Natural killer cell (primary cell): ENCODE data around the gene LDLRAD2. TPM values are rescaled to one million over a fixed set of nuclear protein-coding genes. Genes with fewer than 3 reads are reported as not detected.

Experiments used
- ATAC-seq, 3 donors: fragments of 150-1000 bp in 2 of 3; fragments of 200-7000 bp in 1 of 3; cut with Tn5 transposase; 1 replicate in 1 of 3; 2 replicates in 2 of 3; pipeline ENCODE4 v1.10.0; 2021; ENCODE audit warnings: mild to moderate bottlenecking in 2 of 3, moderate library complexity in 2 of 3
- DNase-seq, 2 donors: peaks; one replicate each; pipeline versions ENCODE4 v3.0.0 to v3.0.0-alpha.2; 2013 to 2021; ENCODE audit warnings: mixed read lengths in 1 of 2
- H3K27ac ChIP-seq: one replicate; pipeline ENCODE4 v1.5.1; 2013; ENCODE audit warnings: mild to moderate bottlenecking, low read length
- H3K27me3 ChIP-seq: one replicate; pipeline ENCODE4 v1.6.1; 2013; ENCODE audit warnings: low read length; ENCODE audit not compliant: control insufficient read depth, insufficient read depth
- H3K36me3 ChIP-seq: one replicate; pipeline ENCODE4 v1.6.1; 2013; ENCODE audit warnings: low read length; ENCODE audit not compliant: control insufficient read depth, insufficient read depth
- H3K4me1 ChIP-seq: one replicate; pipeline ENCODE4 v1.6.1; 2013; ENCODE audit warnings: low read length; ENCODE audit not compliant: control insufficient read depth, insufficient read depth
- H3K4me3 ChIP-seq: one replicate; pipeline ENCODE4 v1.5.1; 2013; ENCODE audit warnings: low read length
- H3K9me3 ChIP-seq: one replicate; pipeline ENCODE4 v1.6.1; 2013; ENCODE audit warnings: low read length; ENCODE audit not compliant: control insufficient read depth, insufficient read depth
- H3K27ac Mint-ChIP-seq, 2 donors: one replicate each; pipeline ENCODE4 v1.8.0; 2022; ENCODE audit warnings: mild to moderate bottlenecking in 2 of 2, mixed read lengths in 2 of 2, moderate library complexity in 1 of 2
- H3K27me3 Mint-ChIP-seq, 2 donors: one replicate each; pipeline ENCODE4 v1.8.0; 2022; ENCODE audit warnings: low read depth in 2 of 2, mixed read lengths in 2 of 2
- H3K36me3 Mint-ChIP-seq: one replicate; pipeline ENCODE4 v1.8.0; 2022; ENCODE audit warnings: mixed read lengths
- H3K4me1 Mint-ChIP-seq, 2 donors: one replicate each; pipeline ENCODE4 v1.8.0; 2022; ENCODE audit warnings: mixed read lengths in 2 of 2
- H3K4me3 Mint-ChIP-seq: one replicate; pipeline ENCODE4 v1.8.0; 2022; ENCODE audit warnings: mild to moderate bottlenecking, moderate library complexity, mixed read lengths
- H3K9me3 Mint-ChIP-seq, 2 donors: one replicate each; pipeline ENCODE4 v1.8.0; 2022; ENCODE audit warnings: mixed read lengths in 2 of 2
- WGBS: methylation state at CpG from one replicate; pipeline ENCODE4 v1.1.7; 2013; ENCODE audit warnings: missing lambda C conversion rate; ENCODE audit not compliant: insufficient coverage; 5-methylcytosine and 5-hydroxymethylcytosine counted together
- intact Hi-C: fragments of 100-400 bp; cut with micrococcal nuclease; formaldehyde crosslinking; loops from one replicate; pipeline ENCODE4 v1.14.2; 2022
- total RNA-seq, 4 donors: library from RNA; stranded (reverse); fragments of 120-200 nt in 1 of 4; gene quantifications; one replicate each; pipeline versions ENCODE4 v1.2.3 to v1.2.4, GENCODE V29; 2013 to 2022
- TF ChIP-seq, protein P1 (sequence below): fragments of 200-600 bp; IDR thresholded peaks from one replicate; pipeline ENCODE4 v1.8.0; 2022; ENCODE audit warnings: antibody characterized with exemption

LDLRAD2 gene
- total RNA-seq, 3 donors from 2014 or later (not counting 1 experiment from before 2014, with no cell fraction given): 2.8 to 3.9 (median 3.6) TPM

DNA sequence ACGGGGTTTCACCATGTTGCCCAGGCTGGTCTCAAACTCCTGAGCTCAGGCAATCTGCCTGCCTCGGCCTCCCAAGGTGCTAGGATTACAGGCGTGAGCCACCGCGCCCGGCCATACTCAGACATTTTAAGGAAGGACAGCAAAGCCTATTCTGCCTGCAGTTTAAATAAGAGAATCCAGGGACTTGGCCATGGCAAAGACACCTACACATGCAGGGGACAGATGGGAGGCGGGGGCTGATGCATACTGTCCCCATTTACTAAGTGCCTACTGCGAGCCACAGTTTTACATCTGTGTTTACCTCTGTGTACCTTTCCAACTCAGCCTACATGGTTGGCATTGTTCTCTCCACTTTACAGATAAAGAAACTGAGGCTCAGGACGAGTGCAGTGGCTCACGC is 25.4 kb downstream of the LDLRAD2 start:
- intact Hi-C loops: no loop called here
- H3K9me3 ChIP-seq: peaks cover 7% of the 10 kb centered on the region
- ATAC-seq (no peak), DNase-seq (no peak)
- H3K27ac ChIP-seq: no peak overlapping the region
- Mint-ChIP-seq H3K9me3 (peaks cover 0 to 3% of the 10 kb centered on the region in 2 donors), H3K27ac (no peak overlapping the region), H3K4me3 (no peak overlapping the region), H3K27me3 (no peaks in the 10 kb centered on the region), H3K36me3 (no peaks in the 10 kb centered on the region), H3K4me1 (no peaks in the 10 kb centered on the region)
- no peaks in the 10 kb centered on the region for H3K4me1 ChIP-seq
- no peak overlapping the region for H3K4me3 ChIP-seq
- no peaks in the 10 kb centered on the region for H3K36me3 ChIP-seq
- 89% methylated on average over 10 of the region's 10 CpGs for WGBS
- TF ChIP-seq, protein P1, sequence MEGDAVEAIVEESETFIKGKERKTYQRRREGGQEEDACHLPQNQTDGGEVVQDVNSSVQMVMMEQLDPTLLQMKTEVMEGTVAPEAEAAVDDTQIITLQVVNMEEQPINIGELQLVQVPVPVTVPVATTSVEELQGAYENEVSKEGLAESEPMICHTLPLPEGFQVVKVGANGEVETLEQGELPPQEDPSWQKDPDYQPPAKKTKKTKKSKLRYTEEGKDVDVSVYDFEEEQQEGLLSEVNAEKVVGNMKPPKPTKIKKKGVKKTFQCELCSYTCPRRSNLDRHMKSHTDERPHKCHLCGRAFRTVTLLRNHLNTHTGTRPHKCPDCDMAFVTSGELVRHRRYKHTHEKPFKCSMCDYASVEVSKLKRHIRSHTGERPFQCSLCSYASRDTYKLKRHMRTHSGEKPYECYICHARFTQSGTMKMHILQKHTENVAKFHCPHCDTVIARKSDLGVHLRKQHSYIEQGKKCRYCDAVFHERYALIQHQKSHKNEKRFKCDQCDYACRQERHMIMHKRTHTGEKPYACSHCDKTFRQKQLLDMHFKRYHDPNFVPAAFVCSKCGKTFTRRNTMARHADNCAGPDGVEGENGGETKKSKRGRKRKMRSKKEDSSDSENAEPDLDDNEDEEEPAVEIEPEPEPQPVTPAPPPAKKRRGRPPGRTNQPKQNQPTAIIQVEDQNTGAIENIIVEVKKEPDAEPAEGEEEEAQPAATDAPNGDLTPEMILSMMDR: no peak
- no peaks in the 10 kb centered on the region for H3K27me3 ChIP-seq

DNA sequence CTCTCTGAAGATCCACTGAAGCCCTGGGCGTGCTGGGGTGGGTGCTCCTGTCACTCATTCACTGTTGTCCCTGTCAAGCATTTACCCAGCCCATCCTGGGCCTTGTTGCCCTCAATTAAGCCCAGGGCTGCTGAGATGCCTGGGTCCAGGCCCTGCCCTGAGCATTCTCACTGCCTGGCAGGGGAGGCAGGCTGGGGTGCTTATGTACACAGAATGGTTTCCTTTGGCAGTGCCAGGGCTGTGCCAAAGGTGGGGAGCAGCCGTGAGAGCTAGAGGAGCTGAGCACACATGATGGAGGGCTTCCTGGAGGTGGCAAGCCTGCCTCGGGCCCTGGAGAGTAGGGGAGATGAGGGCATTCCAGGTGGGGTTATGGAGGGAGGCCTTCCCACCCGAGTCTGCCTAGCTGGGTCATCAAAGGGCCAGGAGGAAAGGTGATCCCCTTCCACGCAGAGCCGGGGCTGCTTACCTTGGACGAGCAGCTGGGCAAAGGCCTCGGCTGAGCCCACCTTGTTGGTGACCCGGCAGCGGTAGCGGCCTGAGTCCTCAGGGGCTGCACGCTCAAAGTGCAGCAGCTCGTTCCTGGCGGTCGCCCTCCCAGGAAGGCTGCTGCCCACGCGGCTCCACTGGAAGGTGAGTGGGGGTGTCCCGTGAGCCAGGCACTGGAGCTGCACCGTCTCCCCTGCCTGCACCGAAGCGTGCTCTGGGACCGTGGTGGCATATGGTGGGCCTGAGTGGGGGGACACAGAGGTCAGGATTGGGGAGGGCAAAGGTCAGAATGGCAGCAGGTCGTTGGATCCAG is 26.5 kb downstream of the LDLRAD2 start:
- H3K27me3 Mint-ChIP-seq: no peaks in the 10 kb centered on the region
- TF ChIP-seq, protein P1: no peak
- no peak for DNase-seq

DNA sequence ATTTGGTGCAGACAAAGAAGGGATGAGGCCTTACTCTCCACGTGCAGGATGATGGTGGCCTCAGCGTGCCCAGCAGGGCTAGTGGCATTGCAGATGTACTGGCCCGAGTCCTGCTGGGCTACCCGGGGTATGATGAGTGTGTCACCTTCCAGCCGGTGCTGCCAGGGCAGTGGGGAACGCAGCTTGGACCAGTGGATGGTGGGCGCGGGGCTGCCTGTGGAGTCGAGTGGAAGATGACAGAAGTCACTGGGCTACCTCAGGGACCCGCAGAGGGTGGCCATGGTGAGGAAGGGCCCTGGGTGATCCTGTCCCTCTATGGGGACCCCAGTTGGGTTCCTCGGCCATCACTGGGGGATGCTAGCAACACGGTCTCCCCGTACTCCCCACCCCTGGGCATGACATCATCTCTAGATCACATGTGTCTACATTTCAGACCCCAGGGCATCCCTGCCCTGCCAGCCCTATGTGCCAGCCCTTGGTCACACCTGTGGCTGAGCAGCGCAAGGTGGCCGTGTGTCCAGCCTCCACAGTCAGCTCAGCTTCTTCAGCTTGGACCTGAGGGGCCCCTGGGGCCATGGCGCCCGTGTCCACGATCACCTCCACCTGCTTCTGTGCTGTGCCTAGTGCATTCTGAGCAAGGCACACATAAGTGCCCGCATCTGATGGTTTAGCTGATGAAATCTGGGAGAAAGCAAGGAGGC is 27.4 kb downstream of the LDLRAD2 start:
- ATAC-seq (no peak), DNase-seq (no peak)
- H3K27ac Mint-ChIP-seq: no peak overlapping the region
- Histone ChIP-seq H3K9me3 (peaks cover 2% of the 10 kb centered on the region), H3K36me3 (no peaks in the 10 kb centered on the region), H3K27ac (no peak overlapping the region), H3K27me3 (no peaks in the 10 kb centered on the region), H3K4me3 (no peak overlapping the region), H3K4me1 (no peaks in the 10 kb centered on the region)
- TF ChIP-seq, protein P1: no peak
- H3K9me3 Mint-ChIP-seq: no peaks in the 10 kb centered on the region
- no peaks in the 10 kb centered on the region for H3K36me3 Mint-ChIP-seq
- no peaks in the 10 kb centered on the region for H3K27me3 Mint-ChIP-seq
- H3K4me1 Mint-ChIP-seq: no peaks in the 10 kb centered on the region
- 90% methylated on average over 19 of the region's 19 CpGs for WGBS
- H3K4me3 Mint-ChIP-seq: no peak overlapping the region
- intact Hi-C loops: no loop called here

More for the DNA sequence above, 26.5 kb downstream of the LDLRAD2 start:
- ATAC-seq: no peak
- 92% methylated on average over 23 of the region's 23 CpGs for WGBS
- Histone ChIP-seq H3K27ac (no peak overlapping the region), H3K36me3 (no peaks in the 10 kb centered on the region), H3K9me3 (peaks cover 3% of the 10 kb centered on the region), H3K4me1 (no peaks in the 10 kb centered on the region), H3K27me3 (no peaks in the 10 kb centered on the region), H3K4me3 (no peak overlapping the region)
- Mint-ChIP-seq H3K4me1 (no peaks in the 10 kb centered on the region), H3K9me3 (peaks cover 0 to 3% of the 10 kb centered on the region in 2 donors), H3K36me3 (no peaks in the 10 kb centered on the region), H3K4me3 (no peak overlapping the region), H3K27ac (no peak overlapping the region)
- intact Hi-C loops: no loop called here
